MM.1S (cell line): ENCODE data around the gene VGF.
"Not testable (repeated sequence)": the region's sequence is repeated elsewhere in the genome, so short reads cannot be mapped to it uniquely, and the experiment has no call there.

ENCODE experiments used
- DNase-seq: peaks from one replicate; pipeline ENCODE4 v3.0.0-alpha.2; 2015
- H2AFZ ChIP-seq: fragments of 300-600 bp; sonication (generic); 2 replicates; pipeline ENCODE4 v1.6.0; 2016; ENCODE audit warnings: antibody characterized with exemption, low read length
- H3F3A ChIP-seq: fragments of 300-600 bp; sonication (generic); 2 replicates; pipeline ENCODE4 v1.6.1; 2016; ENCODE audit warnings: mild to moderate bottlenecking, antibody characterized with exemption, low read length, moderate library complexity, mixed read lengths; ENCODE audit not compliant: insufficient read depth
- H3K27ac ChIP-seq: fragments of 300-600 bp; sonication (generic); 2 replicates; pipeline ENCODE4 v1.5.1; 2016; ENCODE audit warnings: mild to moderate bottlenecking, low read length
- H3K27me3 ChIP-seq: fragments of 300-600 bp; sonication (generic); replicated peaks from 2 replicates; pipeline ENCODE4 v1.6.0; 2016; ENCODE audit warnings: low read length; ENCODE audit not compliant: insufficient read depth
- H3K36me3 ChIP-seq: fragments of 300-600 bp; sonication (generic); replicated peaks from 2 replicates; pipeline ENCODE4 v1.6.1; 2016; ENCODE audit warnings: mild to moderate bottlenecking, low read length, mixed read lengths; ENCODE audit not compliant: insufficient read depth
- H3K4me1 ChIP-seq: fragments of 300-600 bp; sonication (generic); 2 replicates; pipeline ENCODE4 v1.6.1; 2016; ENCODE audit warnings: low read length, mixed read lengths
- H3K4me2 ChIP-seq: fragments of 300-600 bp; sonication (generic); 2 replicates; pipeline ENCODE4 v1.6.0; 2016; ENCODE audit warnings: low read depth, low read length
- H3K4me3 ChIP-seq: fragments of 300-600 bp; sonication (generic); 2 replicates; pipeline ENCODE4 v1.5.1; 2016; ENCODE audit warnings: low read length, mixed read lengths
- H3K79me2 ChIP-seq: fragments of 300-600 bp; sonication (generic); 2 replicates; pipeline ENCODE4 v1.6.1; 2016; ENCODE audit warnings: mixed run types, low read length, mixed read lengths
- H3K9ac ChIP-seq: fragments of 300-600 bp; sonication (generic); 2 replicates; pipeline ENCODE4 v1.6.1; 2016; ENCODE audit warnings: low read length, mixed read lengths
- H3K9me2 ChIP-seq: fragments of 300-600 bp; sonication (generic); replicated peaks from 2 replicates; pipeline ENCODE4 v1.6.1; 2016; ENCODE audit warnings: mild to moderate bottlenecking, low read length, mixed read lengths; ENCODE audit not compliant: insufficient read depth
- H3K9me3 ChIP-seq: fragments of 300-600 bp; sonication (generic); replicated peaks from 2 replicates; pipeline ENCODE4 v1.6.1; 2016; ENCODE audit warnings: mild to moderate bottlenecking, low read length, mixed read lengths; ENCODE audit not compliant: insufficient read depth
- H4K20me1 ChIP-seq: fragments of 300-600 bp; sonication (generic); 2 replicates; pipeline ENCODE4 v1.6.1; 2016; ENCODE audit warnings: mild to moderate bottlenecking, low read length, moderate library complexity, mixed read lengths; ENCODE audit not compliant: insufficient read depth
- EZH2 ChIP-seq: fragments of 300-600 bp; sonication (generic); optimal IDR thresholded peaks from 2 replicates; pipeline ENCODE3; 2017; ENCODE audit warnings: low read depth, mild to moderate bottlenecking, antibody characterized with exemption, low read length, mixed read lengths
- EZH2phosphoT487 ChIP-seq: fragments of 300-600 bp; sonication (generic); IDR thresholded peaks from 2 replicates; pipeline ENCODE4 v1.6.1; 2018; ENCODE audit warnings: antibody characterized with exemption, low read length
- TF ChIP-seq, protein P1 (sequence below): fragments of 300-600 bp; sonication (generic); IDR thresholded peaks from 2 replicates; pipeline ENCODE4 v1.5.1; 2016; ENCODE audit warnings: antibody characterized with exemption, low read length, mixed read lengths

The VGF gene

DNA sequence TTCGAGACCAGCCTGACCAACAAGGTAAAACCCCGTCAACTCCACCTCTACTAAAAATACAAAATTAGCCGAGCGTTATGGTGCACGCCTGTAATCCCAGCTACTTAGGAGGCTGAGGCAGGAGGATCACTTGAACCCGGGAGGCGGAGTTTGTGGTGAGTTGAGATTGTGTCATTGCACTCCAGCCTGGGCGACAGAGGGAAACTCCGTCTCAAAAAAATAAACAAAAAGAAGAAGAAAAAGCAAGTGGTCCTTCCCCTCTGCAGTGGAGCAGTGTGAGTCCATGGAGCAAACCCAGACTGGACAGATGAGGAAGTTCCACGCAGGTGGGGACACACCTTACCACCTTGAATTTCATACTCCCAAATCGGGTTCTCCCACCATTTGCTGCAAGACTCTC is 51.5 kb downstream of the VGF start:
- H3F3A ChIP-seq: no peaks in the 10 kb centered on the region
- H3K9me3 ChIP-seq: no peaks in the 10 kb centered on the region
- H2AFZ ChIP-seq: no peak overlapping the region
- peaks cover 79% of the 10 kb centered on the region for H3K27me3 ChIP-seq
- H3K9me2 ChIP-seq: no peaks in the 10 kb centered on the region
- H4K20me1 ChIP-seq: no peaks in the 10 kb centered on the region
- H3K9ac ChIP-seq: no peak overlapping the region
- H3K4me1 ChIP-seq: no peaks in the 10 kb centered on the region
- no peaks in the 10 kb centered on the region for H3K36me3 ChIP-seq
- TF ChIP-seq EZH2 (no peak), EZH2phosphoT487 (no peak)
- TF ChIP-seq, protein P1, sequence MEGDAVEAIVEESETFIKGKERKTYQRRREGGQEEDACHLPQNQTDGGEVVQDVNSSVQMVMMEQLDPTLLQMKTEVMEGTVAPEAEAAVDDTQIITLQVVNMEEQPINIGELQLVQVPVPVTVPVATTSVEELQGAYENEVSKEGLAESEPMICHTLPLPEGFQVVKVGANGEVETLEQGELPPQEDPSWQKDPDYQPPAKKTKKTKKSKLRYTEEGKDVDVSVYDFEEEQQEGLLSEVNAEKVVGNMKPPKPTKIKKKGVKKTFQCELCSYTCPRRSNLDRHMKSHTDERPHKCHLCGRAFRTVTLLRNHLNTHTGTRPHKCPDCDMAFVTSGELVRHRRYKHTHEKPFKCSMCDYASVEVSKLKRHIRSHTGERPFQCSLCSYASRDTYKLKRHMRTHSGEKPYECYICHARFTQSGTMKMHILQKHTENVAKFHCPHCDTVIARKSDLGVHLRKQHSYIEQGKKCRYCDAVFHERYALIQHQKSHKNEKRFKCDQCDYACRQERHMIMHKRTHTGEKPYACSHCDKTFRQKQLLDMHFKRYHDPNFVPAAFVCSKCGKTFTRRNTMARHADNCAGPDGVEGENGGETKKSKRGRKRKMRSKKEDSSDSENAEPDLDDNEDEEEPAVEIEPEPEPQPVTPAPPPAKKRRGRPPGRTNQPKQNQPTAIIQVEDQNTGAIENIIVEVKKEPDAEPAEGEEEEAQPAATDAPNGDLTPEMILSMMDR: no peak
- H3K4me2 ChIP-seq: no peak overlapping the region
- DNase-seq: no peak
- no peaks in the 10 kb centered on the region for H3K79me2 ChIP-seq
- H3K27ac ChIP-seq: no peak overlapping the region
- H3K4me3 ChIP-seq: no peak overlapping the region

DNA sequence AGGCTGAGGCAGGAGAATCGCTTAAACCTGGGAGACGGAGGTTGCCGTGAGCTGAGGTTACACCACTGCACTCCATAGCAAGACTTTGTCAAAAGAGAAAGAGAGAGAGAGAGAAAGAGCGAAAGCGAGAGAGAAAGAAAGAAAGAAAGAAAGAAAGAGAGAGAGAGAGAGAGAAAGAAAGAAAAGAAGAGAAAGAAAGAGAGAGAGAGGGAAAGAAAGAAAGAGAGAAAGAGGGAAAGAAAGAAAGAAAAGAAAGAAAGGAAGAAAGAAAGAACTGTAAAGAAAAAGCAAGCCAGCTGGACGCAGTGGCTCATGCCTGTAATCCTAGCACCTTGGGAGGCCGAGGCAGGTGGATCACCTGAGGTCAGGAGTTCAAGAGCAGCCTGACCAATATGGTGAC is 52.2 kb downstream of the VGF start:
- H3K4me2 ChIP-seq, DNase-seq, H3K4me3 ChIP-seq, H3K9me3 ChIP-seq, H3K27ac ChIP-seq, H3K36me3 ChIP-seq, H4K20me1 ChIP-seq, H3K9me2 ChIP-seq, H3K9ac ChIP-seq, H2AFZ ChIP-seq, H3F3A ChIP-seq, H3K4me1 ChIP-seq, H3K79me2 ChIP-seq: not testable (repeated sequence)
- peaks cover 79% of the 10 kb centered on the region for H3K27me3 ChIP-seq
